Measurements from ENCODE around the gene TMEM26.

DNA sequence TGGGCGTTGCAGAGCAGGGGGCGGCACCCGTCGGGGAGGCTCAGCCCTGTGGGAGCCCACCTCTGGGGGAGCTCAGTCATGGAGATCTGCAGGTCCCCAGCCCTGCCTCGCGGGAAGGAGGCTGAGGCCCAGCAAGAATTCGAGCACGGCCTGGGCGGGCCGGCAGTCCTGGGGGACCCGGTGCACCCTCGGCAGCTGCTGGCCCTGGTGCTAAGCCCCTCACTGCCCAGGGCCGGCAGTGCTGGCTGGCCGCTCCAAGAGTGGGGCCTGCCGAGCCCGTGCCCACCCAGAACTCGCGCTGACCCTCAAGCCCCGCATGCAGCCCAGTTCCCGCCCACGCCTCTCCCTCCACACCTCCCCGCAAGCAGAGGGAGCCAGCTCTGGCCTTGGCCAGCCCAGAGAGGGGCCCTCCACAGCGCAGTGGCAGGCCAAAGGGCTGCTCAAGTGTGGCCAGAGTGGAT is 76.2 kb downstream of the TMEM26 start:
- TF ChIP-seq POLR2AphosphoS5 (IDR thresholded peaks at IDR 0.05; ENCODE audit: low read depth, low read length) (no peak), TAF1 (IDR thresholded peaks at IDR 0.05; ENCODE audit: borderline replicate concordance, low read depth, low read length) (no peak)
